ENCODE measurements around the gene ADCK2.
A peak's percentile ranks its signal among the peaks of the same experiment; 100 is the strongest.
"Not testable (repeated sequence)": the region's sequence is repeated elsewhere in the genome, so short reads cannot be mapped to it uniquely, and the experiment has no call there.

The ADCK2 gene

DNA sequence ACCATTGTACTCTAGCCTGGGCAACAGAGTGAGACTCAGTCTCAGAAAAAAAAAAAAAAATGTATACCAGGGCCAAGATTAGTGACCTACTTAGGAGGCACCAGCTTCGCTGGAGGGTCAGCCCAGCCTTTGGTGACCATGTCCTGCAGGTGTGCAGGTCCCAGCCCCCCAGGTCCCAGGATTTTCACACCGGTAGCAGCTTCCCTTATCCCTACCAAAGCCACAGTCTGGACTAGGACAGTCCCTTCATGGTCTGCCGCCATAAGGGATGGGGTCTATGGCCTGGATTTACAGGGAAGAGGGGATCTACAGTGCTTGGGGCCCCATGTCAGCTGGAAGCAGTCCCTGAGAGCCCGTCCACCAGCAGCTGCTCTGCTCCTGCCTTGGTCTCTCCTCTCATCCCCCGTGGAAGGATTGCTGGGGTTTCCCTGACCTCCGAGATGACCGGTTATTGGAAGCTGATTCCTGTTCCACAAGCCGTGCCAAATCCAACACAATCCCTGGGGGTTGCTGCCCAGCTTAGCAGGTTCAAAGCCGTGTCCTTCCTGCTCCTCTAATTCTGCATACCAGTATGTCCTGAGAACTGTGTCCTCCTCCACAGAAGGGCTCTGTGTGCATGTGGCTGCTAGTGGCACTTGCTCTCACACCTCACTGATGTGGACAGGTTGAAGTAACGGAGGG lies 12.8 kb downstream of the ADCK2 start:
- H3K36me3 ChIP-seq (replicated peaks) = peaks cover 4% of the 10 kb centered on the region
- in situ Hi-C loops (cut with HindIII; ENCODE audit: low pct_ligation_motif_present, low sequenced_read_pairs) = no loop called here
- DNase-seq = no peak
- H3K4me3 ChIP-seq (ENCODE audit: low read depth, low read length) = no peak overlapping the region
- H3K27me3 ChIP-seq (replicated peaks) = no peaks in the 10 kb centered on the region
- H3K27ac ChIP-seq = no peak overlapping the region
- TF ChIP-seq, protein P1, sequence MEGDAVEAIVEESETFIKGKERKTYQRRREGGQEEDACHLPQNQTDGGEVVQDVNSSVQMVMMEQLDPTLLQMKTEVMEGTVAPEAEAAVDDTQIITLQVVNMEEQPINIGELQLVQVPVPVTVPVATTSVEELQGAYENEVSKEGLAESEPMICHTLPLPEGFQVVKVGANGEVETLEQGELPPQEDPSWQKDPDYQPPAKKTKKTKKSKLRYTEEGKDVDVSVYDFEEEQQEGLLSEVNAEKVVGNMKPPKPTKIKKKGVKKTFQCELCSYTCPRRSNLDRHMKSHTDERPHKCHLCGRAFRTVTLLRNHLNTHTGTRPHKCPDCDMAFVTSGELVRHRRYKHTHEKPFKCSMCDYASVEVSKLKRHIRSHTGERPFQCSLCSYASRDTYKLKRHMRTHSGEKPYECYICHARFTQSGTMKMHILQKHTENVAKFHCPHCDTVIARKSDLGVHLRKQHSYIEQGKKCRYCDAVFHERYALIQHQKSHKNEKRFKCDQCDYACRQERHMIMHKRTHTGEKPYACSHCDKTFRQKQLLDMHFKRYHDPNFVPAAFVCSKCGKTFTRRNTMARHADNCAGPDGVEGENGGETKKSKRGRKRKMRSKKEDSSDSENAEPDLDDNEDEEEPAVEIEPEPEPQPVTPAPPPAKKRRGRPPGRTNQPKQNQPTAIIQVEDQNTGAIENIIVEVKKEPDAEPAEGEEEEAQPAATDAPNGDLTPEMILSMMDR (IDR thresholded peaks at IDR 0.05; ENCODE audit: low read depth, low read length, missing control alignments) = no peak

DNA sequence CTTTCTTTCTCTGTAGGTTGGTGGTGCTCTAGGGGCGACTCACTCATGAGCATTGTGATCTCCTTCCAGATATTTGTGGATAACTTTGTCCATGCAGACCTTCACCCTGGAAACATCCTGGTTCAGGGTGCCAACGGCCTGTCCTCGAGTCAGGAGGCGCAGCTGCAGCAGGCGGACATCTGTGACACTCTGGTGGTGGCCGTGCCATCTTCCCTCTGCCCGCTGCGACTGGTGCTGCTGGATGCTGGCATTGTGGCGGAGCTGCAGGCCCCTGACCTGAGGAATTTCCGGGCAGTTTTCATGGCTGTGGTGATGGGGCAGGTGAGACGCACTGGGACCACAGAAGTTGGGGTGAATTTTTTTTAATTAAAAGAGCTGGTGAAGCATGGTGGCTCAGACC lies 14.2 kb downstream of the ADCK2 start:
- no peaks in the 10 kb centered on the region for H3K36me3 ChIP-seq (replicated peaks)
- no peaks in the 10 kb centered on the region for H3K27me3 ChIP-seq (replicated peaks)
- TF ChIP-seq, protein P1 (IDR thresholded peaks at IDR 0.05; ENCODE audit: low read depth, low read length, missing control alignments) = no peak
- no peak for DNase-seq
- in situ Hi-C loops (cut with HindIII; ENCODE audit: low pct_ligation_motif_present, low sequenced_read_pairs) = no loop called here
- no peak overlapping the region for H3K27ac ChIP-seq
- H3K4me3 ChIP-seq (ENCODE audit: low read depth, low read length) = no peak overlapping the region

DNA sequence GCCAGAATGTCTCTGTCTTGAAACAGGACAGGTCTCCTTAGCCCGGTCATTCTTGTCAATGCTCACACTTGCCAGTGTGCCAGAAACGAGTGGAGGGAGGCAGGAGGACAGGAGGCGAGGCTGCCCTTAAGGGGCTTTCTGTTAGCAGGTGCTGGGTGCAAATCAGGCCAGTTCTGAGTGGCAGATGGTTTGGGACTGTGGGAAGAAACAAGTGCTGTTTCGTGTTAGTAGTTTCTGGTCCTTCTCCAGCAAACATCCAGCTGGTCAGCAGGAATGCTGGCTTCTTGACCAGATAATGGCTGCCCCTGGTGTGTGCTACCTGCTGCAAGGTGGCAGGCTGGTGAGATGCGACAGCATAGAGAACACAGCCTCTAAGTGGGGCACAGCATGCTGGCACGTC lies 15.6 kb downstream of the ADCK2 start:
- no peak overlapping the region for H3K27ac ChIP-seq
- DNase-seq = no peak
- no peaks in the 10 kb centered on the region for H3K27me3 ChIP-seq (replicated peaks)
- H3K4me3 ChIP-seq (ENCODE audit: low read depth, low read length) = no peak overlapping the region
- in situ Hi-C loops (cut with HindIII; ENCODE audit: low pct_ligation_motif_present, low sequenced_read_pairs) = no loop called here
- no peaks in the 10 kb centered on the region for H3K36me3 ChIP-seq (replicated peaks)
- TF ChIP-seq, protein P1 (IDR thresholded peaks at IDR 0.05; ENCODE audit: low read depth, low read length, missing control alignments) = no peak

DNA sequence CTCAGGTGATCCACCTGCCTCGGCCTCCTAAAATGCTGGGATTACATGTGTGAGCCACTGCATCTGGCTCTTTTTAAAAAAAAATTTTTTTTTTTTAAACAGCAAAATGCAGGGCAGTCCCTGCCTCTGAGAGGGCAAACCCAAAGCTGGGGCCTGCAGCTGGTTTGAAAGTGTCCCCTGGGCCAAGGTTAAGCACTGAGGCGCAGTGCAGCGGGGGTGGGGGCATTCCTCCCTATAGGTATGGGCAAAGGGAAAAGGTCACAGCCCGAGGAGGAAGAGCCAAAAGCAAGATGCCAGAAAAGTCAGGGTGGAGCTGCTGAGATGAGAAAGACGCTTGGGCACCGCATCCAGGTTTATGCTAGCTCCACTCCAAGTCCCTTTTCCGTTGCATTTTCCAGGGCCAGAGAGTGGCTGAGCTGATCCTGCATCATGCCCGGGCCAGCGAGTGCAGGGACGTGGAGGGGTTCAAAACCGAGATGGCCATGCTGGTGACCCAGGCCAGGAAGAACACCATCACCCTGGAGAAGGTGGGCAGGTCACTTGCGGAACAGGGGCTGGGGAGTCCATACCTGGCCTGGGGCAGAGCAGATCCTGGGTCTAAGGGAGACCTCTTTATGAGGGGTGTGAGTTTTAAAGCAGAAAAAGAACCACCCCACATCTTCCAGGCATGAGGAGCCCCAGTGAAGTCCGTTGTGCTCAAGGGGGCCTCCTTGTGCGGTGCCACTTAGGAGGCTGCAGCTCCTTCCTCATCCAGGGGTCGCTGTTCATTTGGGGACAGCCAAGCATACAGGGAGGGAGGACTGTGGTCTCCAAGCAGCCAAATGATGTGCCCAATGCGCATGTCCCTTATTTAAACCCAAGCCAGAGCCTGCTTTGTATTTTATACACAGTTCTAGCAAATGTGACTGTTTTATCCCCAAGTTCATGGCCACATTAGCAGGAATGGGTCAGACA lies 16.7 kb downstream of the ADCK2 start:
- in situ Hi-C loops (cut with HindIII; ENCODE audit: low pct_ligation_motif_present, low sequenced_read_pairs) = no loop called here
- Histone ChIP-seq H3K36me3 (replicated peaks) (no peaks in the 10 kb centered on the region), H3K4me3 (ENCODE audit: low read depth, low read length) (no peak overlapping the region), H3K27me3 (replicated peaks) (no peaks in the 10 kb centered on the region), H3K27ac (no peak overlapping the region)
- TF ChIP-seq, protein P1 (IDR thresholded peaks at IDR 0.05; ENCODE audit: low read depth, low read length, missing control alignments) = no peak
- no peak for DNase-seq

DNA sequence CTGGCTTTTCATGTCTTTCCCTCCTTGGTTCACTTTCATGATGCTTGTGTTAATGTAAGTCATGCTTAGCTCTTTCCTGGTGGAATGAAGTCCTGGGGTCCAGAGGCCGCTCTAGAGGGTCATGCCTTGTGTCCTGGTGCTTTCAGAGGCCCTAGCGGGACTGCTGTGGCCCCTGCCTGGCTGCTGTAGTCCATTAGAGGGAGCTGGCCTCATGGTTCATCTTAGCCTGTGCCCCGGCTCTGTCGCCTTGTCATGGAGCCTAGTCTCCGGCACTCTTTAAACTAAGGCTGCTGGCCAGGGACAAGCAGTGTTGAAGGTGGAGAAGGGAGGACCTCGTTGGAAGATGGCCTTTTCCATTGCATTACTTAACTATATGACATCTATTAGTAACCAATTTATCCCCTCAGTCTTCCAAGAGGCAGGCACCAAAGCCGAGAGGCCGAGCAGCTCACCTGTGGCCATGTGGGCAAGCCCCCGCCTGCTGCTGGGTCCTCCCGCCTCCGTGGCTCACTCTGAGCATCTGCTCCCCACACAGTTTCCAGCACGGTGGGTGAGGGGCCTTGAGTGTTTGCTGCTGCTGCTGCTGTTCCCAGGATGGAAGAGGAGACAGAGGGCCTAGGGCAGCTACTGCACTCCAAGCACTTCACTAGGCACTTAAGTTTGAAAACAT lies 18.8 kb downstream of the ADCK2 start:
- H3K36me3 ChIP-seq (replicated peaks) = no peaks in the 10 kb centered on the region
- TF ChIP-seq, protein P1 (IDR thresholded peaks at IDR 0.05; ENCODE audit: low read depth, low read length, missing control alignments) = peak; percentile 12
- DNase-seq = no peak
- H3K27me3 ChIP-seq (replicated peaks) = no peaks in the 10 kb centered on the region
- H3K27ac ChIP-seq = no peak overlapping the region
- in situ Hi-C loops (cut with HindIII; ENCODE audit: low pct_ligation_motif_present, low sequenced_read_pairs) = no loop called here
- no peak overlapping the region for H3K4me3 ChIP-seq (ENCODE audit: low read depth, low read length)

DNA sequence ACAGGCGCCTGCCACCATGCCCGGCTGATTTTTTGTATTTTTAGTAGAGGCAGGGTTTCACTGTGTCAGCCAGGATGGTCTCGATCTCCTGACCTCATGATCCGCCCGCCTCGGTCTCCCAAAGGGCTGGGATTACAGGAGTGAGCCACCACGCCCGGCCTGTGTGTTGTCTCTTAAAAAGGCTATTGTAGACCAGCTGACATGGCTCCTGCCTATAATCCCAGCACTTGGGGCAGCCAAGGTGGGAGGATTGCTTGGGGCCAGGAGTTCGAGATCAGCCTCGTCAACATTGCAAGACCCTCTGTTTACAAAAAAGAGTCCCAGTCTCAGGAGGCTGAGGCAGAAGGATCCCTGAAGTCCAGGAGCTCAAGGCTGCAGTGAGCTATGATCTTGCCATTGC lies 21.1 kb downstream of the ADCK2 start:
- in situ Hi-C loops (cut with HindIII; ENCODE audit: low pct_ligation_motif_present, low sequenced_read_pairs); H3K27ac ChIP-seq; H3K36me3 ChIP-seq (replicated peaks); H3K4me3 ChIP-seq (ENCODE audit: low read depth, low read length); H3K27me3 ChIP-seq (replicated peaks); DNase-seq: not testable (repeated sequence)
